Endothelial cell of umbilical vein (primary cell): ENCODE measurements around the gene DRD4. TPM values are rescaled to one million over a fixed set of nuclear protein-coding genes. Genes with fewer than 3 reads are reported as not detected.

Source experiments
- BruUV-seq: library from RNA; stranded (reverse); fragments of 400-500 nt; replicated peaks from 2 replicates; lab custom pipeline; 2021; lab: Mats Ljungman, UMichigan
- CTCF ChIA-PET: fragments of 300-600, 350-600 bp; sonication (Branson Sonifier 250); formaldehyde crosslinking; loops from one replicate; lab custom pipeline; 2021; ENCODE audit warnings: antibody characterized with exemption, inconsistent platforms; lab: Charles Lee
- POLR2A ChIA-PET: fragments of 300-600, 350-600 bp; sonication (Branson Sonifier 250); formaldehyde crosslinking; loops from one replicate; lab custom pipeline; 2021; ENCODE audit warnings: antibody characterized with exemption, inconsistent platforms; lab: Charles Lee
- DNase-seq: peaks from one replicate; pipeline ENCODE4 v3.0.0-alpha.2; 2011; ENCODE audit warnings: low read depth, low spot score
- FAIRE-seq: peaks from 2 replicates; lab custom pipeline; 2011; peaks lifted over from hg19 to GRCh38; lab: Jason Lieb, UNC
- H2AFZ ChIP-seq: 2 replicates; pipeline ENCODE4 v1.6.0; 2012; ENCODE audit warnings: low read depth, low read length, control low read depth, inconsistent platforms
- H3K27ac ChIP-seq: 2 replicates; pipeline ENCODE4 v1.5.1; 2011; ENCODE audit warnings: low read depth, mild to moderate bottlenecking, control low read depth, low read length, moderate library complexity; ENCODE audit not compliant: insufficient read depth
- H3K27me3 ChIP-seq, 2 experiments: 2 replicates each; pipeline versions ENCODE4 v1.6.0 to v1.6.1; 2011; ENCODE audit warnings: low read length in 2 of 2, mixed read lengths in 1 of 2; ENCODE audit not compliant: control insufficient read depth in 2 of 2, insufficient read depth in 2 of 2
- H3K36me3 ChIP-seq, 2 experiments: 2 replicates in 1 of 2; 3 replicates in 1 of 2; pipeline ENCODE4 v1.5.1; 2011; ENCODE audit warnings: low read length in 2 of 2, mild to moderate bottlenecking in 1 of 2, moderate library complexity in 1 of 2; ENCODE audit not compliant: control insufficient read depth in 2 of 2, insufficient read depth in 2 of 2; ENCODE audit errors: extremely low read depth in 1 of 2
- H3K4me1 ChIP-seq: 3 replicates; pipeline ENCODE4 v1.5.1; 2011; ENCODE audit warnings: mild to moderate bottlenecking, low read length; ENCODE audit not compliant: control insufficient read depth, insufficient read depth; ENCODE audit errors: extremely low read depth
- H3K4me2 ChIP-seq: 2 replicates; pipeline ENCODE4 v1.6.1; 2011; ENCODE audit warnings: low read length, control low read depth, mixed read lengths; ENCODE audit not compliant: insufficient read depth
- H3K4me3 ChIP-seq, 3 experiments: fragments of 200-600 bp in 1 of 3; sonication (generic), shearing (Covaris generic) in 1 of 3; replicated peaks in 1 of 3; 2 replicates each; pipeline ENCODE4 v1.5.1; 2011 to 2016; ENCODE audit warnings: control low read depth in 3 of 3, low read length in 3 of 3, mild to moderate bottlenecking in 2 of 3, inconsistent platforms in 1 of 3, low read depth in 1 of 3, moderate library complexity in 1 of 3; ENCODE audit not compliant: insufficient read depth in 1 of 3
- H3K79me2 ChIP-seq: 2 replicates; pipeline ENCODE4 v1.6.0; 2012; ENCODE audit warnings: low read length, inconsistent platforms; ENCODE audit not compliant: control insufficient read depth, insufficient read depth
- H3K9ac ChIP-seq: replicated peaks from 2 replicates; pipeline ENCODE3; 2011; ENCODE audit warnings: low read length, control low read depth; ENCODE audit not compliant: insufficient read depth; ENCODE audit errors: extremely low read depth
- H3K9me1 ChIP-seq: replicated peaks from 3 replicates; pipeline ENCODE4 v1.6.0; 2011; ENCODE audit warnings: mild to moderate bottlenecking, low read length; ENCODE audit not compliant: control insufficient read depth, insufficient read depth; ENCODE audit errors: extremely low read depth
- H3K9me3 ChIP-seq: replicated peaks from 2 replicates; pipeline ENCODE4 v1.5.1; 2012; ENCODE audit warnings: low read length, inconsistent platforms; ENCODE audit not compliant: control insufficient read depth, insufficient read depth
- H4K20me1 ChIP-seq: replicated peaks from 2 replicates; pipeline ENCODE3; 2011; ENCODE audit warnings: mild to moderate bottlenecking, low read length; ENCODE audit not compliant: control insufficient read depth, insufficient read depth; ENCODE audit errors: extremely low read depth
- EZH2 ChIP-seq: IDR thresholded peaks from 2 replicates; pipeline ENCODE4 v1.6.1; 2012; ENCODE audit warnings: borderline replicate concordance, low read depth, mild to moderate bottlenecking, moderate library complexity, low read length, inconsistent platforms; ENCODE audit not compliant: severe bottlenecking
- FOS ChIP-seq: IDR thresholded peaks from 2 replicates; pipeline ENCODE4 v1.6.1; 2011; ENCODE audit warnings: mild to moderate bottlenecking, low read length, moderate library complexity, borderline replicate concordance; ENCODE audit not compliant: insufficient read depth
- GATA2 ChIP-seq: IDR thresholded peaks from 2 replicates; pipeline ENCODE4 v1.7.0; 2011; ENCODE audit warnings: low read depth, mild to moderate bottlenecking, moderate library complexity, mixed read lengths, low read length; ENCODE audit not compliant: insufficient read length, insufficient read depth
- JUN ChIP-seq: IDR thresholded peaks from 2 replicates; pipeline ENCODE4 v1.6.1; 2011; ENCODE audit warnings: borderline replicate concordance, low read depth; ENCODE audit not compliant: insufficient read length, insufficient read depth
- MYC ChIP-seq: IDR thresholded peaks from one replicate; pipeline ENCODE4 v1.6.1; 2011; ENCODE audit warnings: mild to moderate bottlenecking, low read depth, low read length
- POLR2A ChIP-seq: IDR thresholded peaks from 2 replicates; pipeline ENCODE4 v1.6.1; 2012; ENCODE audit warnings: low read depth, mild to moderate bottlenecking, control low read depth, low read length
- POLR2AphosphoS5 ChIP-seq: IDR thresholded peaks from 2 replicates; pipeline ENCODE4 v1.6.1; 2012; ENCODE audit warnings: low read depth, mild to moderate bottlenecking, control low read depth, low read length, moderate library complexity; ENCODE audit not compliant: insufficient read depth
- dilution Hi-C: fragments of 300-500 bp; cut with MboI; formaldehyde crosslinking; loops from one replicate; pipeline ENCODE4 v1.15.0; 2019; ENCODE audit warnings: low sequenced_read_pairs; ENCODE audit not compliant: extremely low pct_ligation_motif_present
- intact Hi-C: fragments of 100-400 bp; cut with micrococcal nuclease; formaldehyde crosslinking; loops from one replicate; pipeline ENCODE4 v1.10.0; 2022
- polyA plus RNA-seq, 4 experiments: library from polyadenylated mRNA; depleted of rRNA in 3 of 4; stranded (reverse) in 3 of 4; unstranded in 1 of 4; fragments of >200 nt; gene quantifications; 2 replicates each; pipeline versions ENCODE4 v1.2.1 to v1.2.3, GENCODE V29; 2011 to 2012; ENCODE audit warnings: missing spikeins in 1 of 4
- total RNA-seq: library from RNA; stranded (reverse); gene quantifications from 2 replicates; pipeline ENCODE4 v1.2.3, GENCODE V29; 2021
- TF ChIP-seq, protein P1 (sequence below), 2 donors: IDR thresholded peaks; 1 replicate in 1 of 2; 2 replicates in 1 of 2; pipeline ENCODE4 v1.5.1; 2011; ENCODE audit warnings: low read length in 2 of 2, mild to moderate bottlenecking in 2 of 2, moderate library complexity in 2 of 2, control low read depth in 1 of 2, inconsistent platforms in 1 of 2, low read depth in 1 of 2; ENCODE audit not compliant: insufficient read depth in 1 of 2; ENCODE audit errors: extremely low read depth in 1 of 2
- TF ChIP-seq, protein P2 (sequence below): IDR thresholded peaks from 2 replicates; pipeline ENCODE4 v1.6.1; 2011; ENCODE audit not compliant: insufficient read depth, insufficient read length

The DRD4 gene
- total and polyA plus RNA-seq, 2 donors (not counting 3 experiments of a cell fraction or from before 2014, with no cell fraction given) = 0.24 TPM; not detected in 1

DNA sequence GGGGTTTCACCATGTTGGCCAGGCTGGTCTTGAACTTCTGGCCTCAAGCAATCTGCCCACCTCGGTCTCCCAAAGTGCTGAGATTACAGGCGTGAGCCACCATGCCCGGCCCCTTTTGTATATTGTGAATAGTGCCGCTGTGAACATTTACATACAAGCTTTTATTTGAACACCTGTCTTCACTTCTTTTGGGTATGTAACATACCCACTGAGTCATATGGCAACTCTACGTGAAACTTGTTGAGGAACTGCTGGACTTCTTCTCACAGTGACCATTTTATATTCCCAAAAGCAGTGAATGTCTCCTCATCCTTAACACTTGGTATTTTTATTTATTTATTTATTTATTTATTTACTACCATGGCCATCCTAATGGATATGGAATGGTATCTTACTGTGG, 6.2 kb upstream of the DRD4 start:
- Histone ChIP-seq H3K4me3 (no peak overlapping the region), H3K4me1 (no peaks in the 10 kb centered on the region), H3K9me3 (no peaks in the 10 kb centered on the region), H3K9me1 (no peaks in the 10 kb centered on the region), H2AFZ (no peak overlapping the region), H3K9ac (no peak overlapping the region), H3K27ac (no peak overlapping the region), H3K4me2 (no peak overlapping the region), H4K20me1 (no peaks in the 10 kb centered on the region), H3K36me3 (no peaks in the 10 kb centered on the region), H3K27me3 (peaks cover 4 to 11% of the 10 kb centered on the region in 2 experiments), H3K79me2 (no peaks in the 10 kb centered on the region)
- CTCF ChIA-PET = no interaction called here
- intact Hi-C loops = no loop called here
- POLR2A ChIA-PET = no interaction called here
- FAIRE-seq (no peak), DNase-seq (no peak)
- dilution Hi-C loops = no loop called here
- no TSS peak for BruUV-seq
- TF ChIP-seq POLR2A (no peak), EZH2 (no peak), MYC (no peak), GATA2 (no peak), FOS (no peak), POLR2AphosphoS5 (no peak), JUN (no peak)
- TF ChIP-seq, protein P1, sequence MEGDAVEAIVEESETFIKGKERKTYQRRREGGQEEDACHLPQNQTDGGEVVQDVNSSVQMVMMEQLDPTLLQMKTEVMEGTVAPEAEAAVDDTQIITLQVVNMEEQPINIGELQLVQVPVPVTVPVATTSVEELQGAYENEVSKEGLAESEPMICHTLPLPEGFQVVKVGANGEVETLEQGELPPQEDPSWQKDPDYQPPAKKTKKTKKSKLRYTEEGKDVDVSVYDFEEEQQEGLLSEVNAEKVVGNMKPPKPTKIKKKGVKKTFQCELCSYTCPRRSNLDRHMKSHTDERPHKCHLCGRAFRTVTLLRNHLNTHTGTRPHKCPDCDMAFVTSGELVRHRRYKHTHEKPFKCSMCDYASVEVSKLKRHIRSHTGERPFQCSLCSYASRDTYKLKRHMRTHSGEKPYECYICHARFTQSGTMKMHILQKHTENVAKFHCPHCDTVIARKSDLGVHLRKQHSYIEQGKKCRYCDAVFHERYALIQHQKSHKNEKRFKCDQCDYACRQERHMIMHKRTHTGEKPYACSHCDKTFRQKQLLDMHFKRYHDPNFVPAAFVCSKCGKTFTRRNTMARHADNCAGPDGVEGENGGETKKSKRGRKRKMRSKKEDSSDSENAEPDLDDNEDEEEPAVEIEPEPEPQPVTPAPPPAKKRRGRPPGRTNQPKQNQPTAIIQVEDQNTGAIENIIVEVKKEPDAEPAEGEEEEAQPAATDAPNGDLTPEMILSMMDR (IDR thresholded peaks at IDR 0.05; ENCODE audit: extremely low read depth in 1 of 2, insufficient read depth in 1 of 2, low read depth in 1 of 2, low read length in 2 of 2) = no peak
- TF ChIP-seq, protein P2, sequence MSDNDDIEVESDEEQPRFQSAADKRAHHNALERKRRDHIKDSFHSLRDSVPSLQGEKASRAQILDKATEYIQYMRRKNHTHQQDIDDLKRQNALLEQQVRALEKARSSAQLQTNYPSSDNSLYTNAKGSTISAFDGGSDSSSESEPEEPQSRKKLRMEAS = no peak
